Caco-2 (cell line): ENCODE measurements around the gene KIF26B. TPM values are rescaled to one million over a fixed set of nuclear protein-coding genes. Genes with fewer than 3 reads are reported as not detected.

Experiments used
- BruUV-seq: library from RNA; stranded (reverse); fragments of 400-500 nt; replicated peaks from 2 replicates; lab custom pipeline; 2021; lab: Mats Ljungman, UMichigan
- CTCF ChIA-PET: fragments of 300-600 bp; sonication (Branson Sonifier 250); formaldehyde crosslinking; loops from one replicate; lab custom pipeline; 2022; ENCODE audit warnings: antibody characterized with exemption; lab: Charles Lee
- POLR2A ChIA-PET: fragments of 300-600 bp; sonication (Branson Sonifier 250); formaldehyde crosslinking; loops from one replicate; lab custom pipeline; 2022; ENCODE audit warnings: antibody characterized with exemption; lab: Charles Lee
- DNase-seq, 2 experiments: peaks; one replicate each; pipeline versions ENCODE4 v3.0.0 to v3.0.0-alpha.2; 2020 to 2022
- H3K27me3 ChIP-seq: replicated peaks from 2 replicates; pipeline ENCODE4 v1.6.0; 2011; ENCODE audit warnings: low read length; ENCODE audit not compliant: control insufficient read depth, insufficient read depth
- H3K36me3 ChIP-seq: 2 replicates; pipeline ENCODE4 v1.5.1; 2011; ENCODE audit warnings: low read length; ENCODE audit not compliant: control insufficient read depth, insufficient read depth
- H3K4me1 ChIP-seq: fragments of 250-450 bp; sonication (Bioruptor Pico); 2 replicates; pipeline ENCODE4 v1.5.1; 2020; ENCODE audit warnings: mild to moderate bottlenecking
- H3K4me3 ChIP-seq: 2 replicates; pipeline ENCODE4 v1.5.1; 2011; ENCODE audit warnings: low read depth, mild to moderate bottlenecking, control low read depth, low read length
- H3K9me3 ChIP-seq: fragments of 250-450 bp; sonication (Bioruptor Pico); 2 replicates; pipeline ENCODE4 v1.5.1; 2020; ENCODE audit warnings: mild to moderate bottlenecking, moderate library complexity
- H3K27ac Mint-ChIP-seq: one replicate; pipeline ENCODE4 v1.8.0; 2022; ENCODE audit warnings: mixed read lengths; ENCODE audit not compliant: unreplicated experiment
- H3K27me3 Mint-ChIP-seq: one replicate; pipeline ENCODE4 v1.8.0; 2022; ENCODE audit warnings: mixed read lengths; ENCODE audit not compliant: insufficient read depth, unreplicated experiment
- H3K36me3 Mint-ChIP-seq: one replicate; pipeline ENCODE4 v1.8.0; 2022; ENCODE audit warnings: mild to moderate bottlenecking, mixed read lengths; ENCODE audit not compliant: insufficient read depth, unreplicated experiment
- H3K4me1 Mint-ChIP-seq: one replicate; pipeline ENCODE4 v1.8.0; 2022; ENCODE audit warnings: low read depth, mixed read lengths; ENCODE audit not compliant: unreplicated experiment
- H3K4me3 Mint-ChIP-seq: one replicate; pipeline ENCODE4 v1.8.0; 2022; ENCODE audit warnings: mild to moderate bottlenecking, moderate library complexity, mixed read lengths; ENCODE audit not compliant: unreplicated experiment
- H3K9me3 Mint-ChIP-seq: one replicate; pipeline ENCODE4 v1.8.0; 2022; ENCODE audit warnings: mixed read lengths; ENCODE audit not compliant: unreplicated experiment
- CTCF ChIP-seq, 2 experiments: fragments of 200-600 bp in 1 of 2; IDR thresholded peaks; 1 replicate in 1 of 2; 2 replicates in 1 of 2; pipeline versions ENCODE4 v1.5.1 to v1.8.0; 2011 to 2022; ENCODE audit warnings: antibody characterized with exemption in 1 of 2, control low read depth in 1 of 2, inconsistent platforms in 1 of 2, low read depth in 1 of 2, low read length in 1 of 2, mild to moderate bottlenecking in 1 of 2, moderate library complexity in 1 of 2; ENCODE audit not compliant: insufficient read depth in 1 of 2, severe bottlenecking in 1 of 2, unreplicated experiment in 1 of 2
- intact Hi-C: fragments of 100-400 bp; cut with micrococcal nuclease; formaldehyde crosslinking; loops from one replicate; pipeline ENCODE4 v1.10.0; 2022; ENCODE audit not compliant: unreplicated experiment
- total RNA-seq: library from RNA; stranded (reverse); gene quantifications from 2 replicates; pipeline ENCODE4 v1.2.3, GENCODE V29; 2022

The KIF26B gene
- total RNA-seq, 1 experiment from 2014 or later = 4.9 TPM

- ChIA-PET CTCF (no interaction called here), POLR2A (no interaction called here)
- Histone ChIP-seq H3K4me3 (no peak overlapping the region), H3K36me3 (no peaks in the 10 kb centered on the region), H3K9me3 (no peaks in the 10 kb centered on the region), H3K27me3 (no peaks in the 10 kb centered on the region), H3K4me1 (0 out of 2 replicates have a peak, but pooled peaks cover 13% of the 10 kb centered on the region)
- Mint-ChIP-seq H3K9me3 (no peaks in the 10 kb centered on the region), H3K4me3 (no peak overlapping the region), H3K4me1 (peaks cover 15% of the 10 kb centered on the region), H3K27ac (no peak overlapping the region), H3K27me3 (no peaks in the 10 kb centered on the region), H3K36me3 (no peaks in the 10 kb centered on the region)
- no TSS peak for BruUV-seq
- no peak for DNase-seq
- TF ChIP-seq CTCF (IDR thresholded peaks at IDR 0.05; ENCODE audit: insufficient read depth in 1 of 2, low read depth in 1 of 2, low read length in 1 of 2, severe bottlenecking in 1 of 2, unreplicated experiment in 1 of 2) = no peak
- intact Hi-C loops = no loop called here
These were observed 329.4 kb downstream of the KIF26B start for GRCh38 chr1:245484176-245484575.

DNA sequence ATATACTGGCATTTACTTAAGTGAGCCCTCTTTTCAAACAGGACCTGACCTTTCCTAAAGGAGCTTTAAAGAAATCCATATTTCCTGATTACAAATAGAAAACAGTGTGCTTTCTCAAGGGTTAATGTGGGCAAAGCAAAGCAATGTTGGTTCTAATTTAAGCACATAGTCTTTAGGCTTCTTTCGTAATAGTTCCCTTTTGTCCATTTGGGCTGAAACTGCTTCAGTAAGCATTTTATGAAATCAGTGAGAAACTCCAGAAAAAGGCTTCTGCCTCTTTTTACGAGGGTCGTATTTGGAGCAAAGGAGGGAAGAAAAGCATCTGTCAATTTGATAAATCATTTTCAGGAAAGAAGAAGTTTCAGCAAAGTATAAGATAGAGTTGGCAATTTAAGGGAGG is 331.2 kb downstream of the KIF26B start:
- Mint-ChIP-seq H3K4me3 (no peak overlapping the region), H3K9me3 (no peaks in the 10 kb centered on the region), H3K27me3 (no peaks in the 10 kb centered on the region), H3K27ac (no peak overlapping the region), H3K36me3 (no peaks in the 10 kb centered on the region), H3K4me1 (peaks cover 15% of the 10 kb centered on the region)
- H3K36me3 ChIP-seq = no peaks in the 10 kb centered on the region
- BruUV-seq = no TSS peak
- ChIA-PET CTCF (no interaction called here), POLR2A (no interaction called here)
- intact Hi-C loops = no loop called here
- no peak for TF ChIP-seq CTCF (IDR thresholded peaks at IDR 0.05; ENCODE audit: insufficient read depth in 1 of 2, low read depth in 1 of 2, low read length in 1 of 2, severe bottlenecking in 1 of 2, unreplicated experiment in 1 of 2)
- no peaks in the 10 kb centered on the region for H3K27me3 ChIP-seq
- H3K4me3 ChIP-seq = no peak overlapping the region
- H3K4me1 ChIP-seq = 0 out of 2 replicates have a peak, but pooled peaks cover 13% of the 10 kb centered on the region
- H3K9me3 ChIP-seq = no peaks in the 10 kb centered on the region
- no peak for DNase-seq

GRCh38 chr1:245486775-245487470 is 332.1 kb downstream of the KIF26B start:
- Mint-ChIP-seq H3K27ac (no peak overlapping the region), H3K27me3 (no peaks in the 10 kb centered on the region), H3K4me3 (no peak overlapping the region), H3K9me3 (no peaks in the 10 kb centered on the region), H3K4me1 (peaks cover 15% of the 10 kb centered on the region), H3K36me3 (no peaks in the 10 kb centered on the region)
- no peak for DNase-seq
- Histone ChIP-seq H3K4me1 (0 out of 2 replicates have a peak, but pooled peaks cover 13% of the 10 kb centered on the region), H3K9me3 (no peaks in the 10 kb centered on the region), H3K36me3 (no peaks in the 10 kb centered on the region), H3K4me3 (no peak overlapping the region), H3K27me3 (no peaks in the 10 kb centered on the region)
- BruUV-seq = no TSS peak
- intact Hi-C loops = no loop called here
- ChIA-PET CTCF (no interaction called here), POLR2A (no interaction called here)
- TF ChIP-seq CTCF (IDR thresholded peaks at IDR 0.05; ENCODE audit: insufficient read depth in 1 of 2, low read depth in 1 of 2, low read length in 1 of 2, severe bottlenecking in 1 of 2, unreplicated experiment in 1 of 2) = no peak
